Measurements from ENCODE around the gene SLC15A2. TPM values are rescaled to one million over a fixed set of nuclear protein-coding genes. Genes with fewer than 3 reads are reported as not detected.

Gene SLC15A2
- total RNA-seq, 1 donor from 2014 or later = 0.49 TPM

GRCh38 chr3:121942116-121942786 is 48.0 kb downstream of the SLC15A2 start:
- Histone ChIP-seq H3K9me3 (no peaks in the 10 kb centered on the region), H3K4me3 (no peak overlapping the region), H3K27me3 (no peaks in the 10 kb centered on the region), H3K36me3 (no peaks in the 10 kb centered on the region), H3K4me1 (no peaks in the 10 kb centered on the region), H3K27ac (no peak overlapping the region)
- TF ChIP-seq POLR2AphosphoS5 (IDR thresholded peaks at IDR 0.05; ENCODE audit: insufficient read depth in 1 of 2, low read depth in 1 of 2) (no peak), CTCF (IDR thresholded peaks at IDR 0.05) (no peak), POLR2A (IDR thresholded peaks at IDR 0.05) (no peak)
- intact Hi-C loops (cut with DNase I) = no loop called here
- DNase-seq (ENCODE audit: extremely low spot score in 2 of 2) = no peak

- no peaks in the 10 kb centered on the region for H3K36me3 ChIP-seq
- no peaks in the 10 kb centered on the region for H3K4me1 ChIP-seq
- intact Hi-C loops (cut with DNase I) = no loop called here
- no peak overlapping the region for H3K27ac ChIP-seq
- H3K9me3 ChIP-seq = no peaks in the 10 kb centered on the region
- no peaks in the 10 kb centered on the region for H3K27me3 ChIP-seq
- H3K4me3 ChIP-seq = no peak overlapping the region
- TF ChIP-seq POLR2AphosphoS5 (IDR thresholded peaks at IDR 0.05; ENCODE audit: insufficient read depth in 1 of 2, low read depth in 1 of 2) (no peak), POLR2A (IDR thresholded peaks at IDR 0.05) (no peak), CTCF (IDR thresholded peaks at IDR 0.05) (no peak)
- no peak for DNase-seq (ENCODE audit: extremely low spot score in 2 of 2)
Measured at GRCh38 chr3:121943431-121943830, 49.2 kb downstream of the SLC15A2 start.

GRCh38 chr3:121948641-121949040 is 54.4 kb downstream of the SLC15A2 start:
- no peaks in the 10 kb centered on the region for H3K27me3 ChIP-seq
- intact Hi-C loops (cut with DNase I) = no loop called here
- no peak for DNase-seq (ENCODE audit: extremely low spot score in 2 of 2)
- no peaks in the 10 kb centered on the region for H3K36me3 ChIP-seq
- no peaks in the 10 kb centered on the region for H3K9me3 ChIP-seq
- no peak overlapping the region for H3K27ac ChIP-seq
- no peak overlapping the region for H3K4me3 ChIP-seq
- TF ChIP-seq CTCF (IDR thresholded peaks at IDR 0.05) (no peak), POLR2A (IDR thresholded peaks at IDR 0.05) (no peak), POLR2AphosphoS5 (IDR thresholded peaks at IDR 0.05; ENCODE audit: insufficient read depth in 1 of 2, low read depth in 1 of 2) (no peak)
- H3K4me1 ChIP-seq = no peaks in the 10 kb centered on the region

GRCh38 chr3:121951291-121951919 is 57.2 kb downstream of the SLC15A2 start:
- intact Hi-C loops (cut with DNase I) = no loop called here
- H3K4me1 ChIP-seq = no peaks in the 10 kb centered on the region

More at GRCh38 chr3:121951291-121951919, 57.2 kb downstream of the SLC15A2 start:
- no peak for TF ChIP-seq POLR2A (IDR thresholded peaks at IDR 0.05)
- no peak for TF ChIP-seq CTCF (IDR thresholded peaks at IDR 0.05)
- TF ChIP-seq POLR2AphosphoS5 (IDR thresholded peaks at IDR 0.05; ENCODE audit: insufficient read depth in 1 of 2, low read depth in 1 of 2) = no peak
- Histone ChIP-seq H3K27ac (no peak overlapping the region), H3K36me3 (no peaks in the 10 kb centered on the region), H3K4me3 (no peak overlapping the region), H3K9me3 (no peaks in the 10 kb centered on the region), H3K27me3 (no peaks in the 10 kb centered on the region)
- no peak for DNase-seq (ENCODE audit: extremely low spot score in 2 of 2)

Data from vagina (tissue), 2 donors.